BE2C (cell line): Measurements from ENCODE around the gene HOXB2.

Source experiments
- DNase-seq: peaks from one replicate; pipeline ENCODE4 v3.0.0-alpha.2; 2020
- H3K27me3 ChIP-seq: fragments of 250-450 bp; sonication (Bioruptor Pico); 2 replicates; pipeline ENCODE4 v1.5.1; 2020; ENCODE audit warnings: mild to moderate bottlenecking
- H3K36me3 ChIP-seq: fragments of 250-450 bp; sonication (Bioruptor Pico); 2 replicates; pipeline ENCODE4 v1.5.1; 2020; ENCODE audit warnings: mild to moderate bottlenecking
- H3K4me1 ChIP-seq: fragments of 250-450 bp; sonication (Bioruptor Pico); 2 replicates; pipeline ENCODE4 v1.5.1; 2020
- H3K4me3 ChIP-seq: 2 replicates; pipeline ENCODE4 v1.5.1; 2011; ENCODE audit warnings: low read depth, low read length
- H3K9me3 ChIP-seq: fragments of 250-450 bp; sonication (Bioruptor Pico); 2 replicates; pipeline ENCODE4 v1.5.1; 2020
- CTCF ChIP-seq: IDR thresholded peaks from 2 replicates; pipeline ENCODE4 v1.5.1; 2012; ENCODE audit warnings: mild to moderate bottlenecking, low read depth, low read length

Gene HOXB2

GRCh38 chr17:48579760-48580554 is 35.0 kb upstream of the HOXB2 start:
- no peaks in the 10 kb centered on the region for H3K36me3 ChIP-seq
- H3K4me1 ChIP-seq = no peaks in the 10 kb centered on the region
- H3K27me3 ChIP-seq = peaks cover 94% of the 10 kb centered on the region
- no peak overlapping the region for H3K4me3 ChIP-seq
- no peak for DNase-seq
- no peaks in the 10 kb centered on the region for H3K9me3 ChIP-seq
- TF ChIP-seq CTCF = no peak

GRCh38 chr17:48579471-48579759 is 34.5 kb upstream of the HOXB2 start:
- no peak for DNase-seq
- TF ChIP-seq CTCF = no peak
- Histone ChIP-seq H3K27me3 (peaks cover 96% of the 10 kb centered on the region), H3K4me3 (no peak overlapping the region), H3K4me1 (no peaks in the 10 kb centered on the region), H3K36me3 (no peaks in the 10 kb centered on the region), H3K9me3 (no peaks in the 10 kb centered on the region)

GRCh38 chr17:48578616-48579470 is 33.9 kb upstream of the HOXB2 start:
- Histone ChIP-seq H3K27me3 (peaks cover 96% of the 10 kb centered on the region), H3K36me3 (no peaks in the 10 kb centered on the region), H3K9me3 (no peaks in the 10 kb centered on the region), H3K4me1 (no peaks in the 10 kb centered on the region), H3K4me3 (no peak overlapping the region)
- no peak for DNase-seq
- TF ChIP-seq CTCF = no peak

DNA sequence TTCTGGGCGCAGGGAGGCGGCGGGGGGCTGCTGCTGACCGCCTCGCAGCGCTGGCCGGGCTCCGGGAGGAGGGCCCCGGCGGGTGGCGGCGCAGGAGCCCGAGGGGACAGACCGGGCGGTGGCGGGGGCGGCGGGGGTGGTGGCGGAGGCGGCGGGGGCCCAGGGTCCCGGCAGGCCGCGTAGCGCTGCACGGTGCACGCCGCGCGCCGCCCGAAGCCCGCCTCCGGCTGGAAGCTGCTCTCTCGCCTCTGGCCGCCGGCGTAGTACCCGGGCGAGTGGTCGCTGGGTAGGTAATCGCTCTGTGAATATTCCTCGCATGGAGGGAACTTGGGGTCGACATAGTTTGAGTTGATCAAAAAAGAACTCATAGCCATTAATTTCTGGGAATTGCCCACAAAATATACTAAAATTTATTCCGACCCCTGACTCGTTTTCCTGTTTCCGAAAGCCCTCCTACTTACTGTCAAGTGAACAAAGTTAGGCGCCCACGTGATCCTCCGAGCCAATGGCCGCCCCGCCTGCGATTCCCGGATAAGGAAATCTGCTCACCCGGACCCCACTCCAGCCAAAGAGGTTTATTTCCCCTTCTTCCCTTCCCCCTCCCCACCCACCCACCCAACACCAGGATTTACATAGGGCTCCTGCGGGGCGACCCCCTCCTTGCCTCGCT is 33.2 kb upstream of the HOXB2 start, which contains the start of gene HOXB4:
HOXB4 (minus strand) TSS at position 405 of the 670 bp plus-strand sequence; CDS start at position 374, 31 bp downstream.
- Histone ChIP-seq H3K9me3 (no peaks in the 10 kb centered on the region), H3K36me3 (no peaks in the 10 kb centered on the region), H3K4me3 (no peak within 1 kb of the TSS), H3K27me3 (peaks cover 96% of the 10 kb centered on the region), H3K4me1 (no peaks in the 10 kb centered on the region)
- TF ChIP-seq CTCF = no peak
- no peak for DNase-seq

- no peak for DNase-seq
- Histone ChIP-seq H3K4me3 (no peak overlapping the region), H3K36me3 (no peaks in the 10 kb centered on the region), H3K27me3 (peaks cover 96% of the 10 kb centered on the region), H3K9me3 (no peaks in the 10 kb centered on the region), H3K4me1 (no peaks in the 10 kb centered on the region)
- no peak for TF ChIP-seq CTCF
Observed at GRCh38 chr17:48577330-48577945, 32.5 kb upstream of the HOXB2 start.
